GM19238 (cell line): ENCODE results near the gene FBXO31.
"Not testable (repeated sequence)": the region's sequence is repeated elsewhere in the genome, so short reads cannot be mapped to it uniquely, and the experiment has no call there.

ENCODE experiments used
- DNase-seq: peaks from one replicate; pipeline ENCODE4 v3.0.0; 2011; ENCODE audit warnings: low spot score; ENCODE audit not compliant: insufficient read length

Gene FBXO31

GRCh38 chr16:87411375-87412271 lies 28.0 kb upstream of the FBXO31 start:
- no peak for DNase-seq

GRCh38 chr16:87410968-87411367 lies 27.4 kb upstream of the FBXO31 start:
- no peak for DNase-seq

- no peak for DNase-seq
Measured at GRCh38 chr16:87410530-87410929, 27.0 kb upstream of the FBXO31 start.

- no peak for DNase-seq
Measured at GRCh38 chr16:87409781-87410180, 26.2 kb upstream of the FBXO31 start.

- DNase-seq, result no peak
Measured at GRCh38 chr16:87409153-87409552, 25.6 kb upstream of the FBXO31 start.

GRCh38 chr16:87407511-87408112 lies 24.0 kb upstream of the FBXO31 start:
- no peak for DNase-seq

GRCh38 chr16:87406495-87407088 lies 23.0 kb upstream of the FBXO31 start:
- DNase-seq, result no peak

GRCh38 chr16:87404764-87405625 lies 21.4 kb upstream of the FBXO31 start:
- DNase-seq, result no peak

GRCh38 chr16:87395181-87395842 lies 11.7 kb upstream of the FBXO31 start:
- no peak for DNase-seq

GRCh38 chr16:87393680-87394055 lies 10.1 kb upstream of the FBXO31 start:
- no peak for DNase-seq

- DNase-seq, result peak; percentile 41
Measured at GRCh38 chr16:87392821-87393679, 9.5 kb upstream of the FBXO31 start.

GRCh38 chr16:87391950-87392820 lies 8.6 kb upstream of the FBXO31 start, which contains the start of gene MAP1LC3B:
TSS of gene MAP1LC3B (plus strand) at chr16:87392336. CDS start at chr16:87392428, 92 bp downstream.
- peak; percentile 94 for DNase-seq

- no peak for DNase-seq
Measured at GRCh38 chr16:87391324-87391949, 7.9 kb upstream of the FBXO31 start.

GRCh38 chr16:87390641-87391323 lies 7.2 kb upstream of the FBXO31 start:
- DNase-seq, result no peak

GRCh38 chr16:87389914-87390313 lies 6.3 kb upstream of the FBXO31 start:
- DNase-seq, result not testable (repeated sequence)

GRCh38 chr16:87389245-87389644 lies 5.7 kb upstream of the FBXO31 start:
- no peak for DNase-seq

GRCh38 chr16:87388818-87389134 lies 5.2 kb upstream of the FBXO31 start:
- no peak for DNase-seq
